ENCODE measurements around the gene PACSIN3.
"Not testable (repeated sequence)": the region's sequence is repeated elsewhere in the genome, so short reads cannot be mapped to it uniquely, and the experiment has no call there.

Gene PACSIN3

DNA sequence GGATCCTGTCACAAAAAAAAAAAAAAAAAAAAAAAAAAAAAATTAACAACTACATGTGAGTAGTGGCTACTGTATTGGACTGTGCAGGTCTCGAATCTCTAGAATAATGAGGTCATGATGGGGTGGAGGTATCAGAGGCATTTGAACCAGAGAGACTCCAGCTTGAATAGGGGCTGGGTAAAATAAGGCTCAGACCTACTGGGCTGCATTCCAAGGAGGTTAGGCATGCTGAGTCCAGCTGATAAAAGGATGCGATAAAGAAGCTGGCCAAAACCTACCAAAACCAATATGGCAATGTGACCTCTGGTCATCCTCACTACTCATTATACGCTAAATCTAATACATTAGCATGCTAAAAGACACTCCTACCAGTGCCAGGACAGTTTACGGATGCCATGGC lies 5.9 kb upstream of the PACSIN3 start:
- peak; percentile 22 for DNase-seq (ENCODE audit: low spot score)

DNA sequence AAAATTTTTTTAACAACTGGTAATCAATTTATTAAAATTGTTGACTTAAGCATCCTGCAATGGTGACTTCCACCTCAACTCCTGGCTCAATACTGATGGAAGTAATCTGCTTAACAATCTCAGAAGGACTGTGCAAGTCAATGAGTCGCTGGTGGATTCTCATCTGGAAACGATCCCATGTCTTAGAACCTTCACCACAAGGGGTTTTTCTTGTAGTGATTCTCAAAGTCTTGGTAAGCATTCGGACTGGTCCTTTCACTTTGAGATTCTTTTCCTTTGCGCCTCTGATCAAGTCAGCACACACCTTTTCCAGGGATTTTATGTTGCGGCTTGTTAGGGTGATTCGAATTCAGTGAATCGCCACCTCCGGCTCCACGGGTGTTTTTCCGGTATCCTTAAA lies 4.9 kb upstream of the PACSIN3 start:
- not testable (repeated sequence) for DNase-seq (ENCODE audit: low spot score)

DNA sequence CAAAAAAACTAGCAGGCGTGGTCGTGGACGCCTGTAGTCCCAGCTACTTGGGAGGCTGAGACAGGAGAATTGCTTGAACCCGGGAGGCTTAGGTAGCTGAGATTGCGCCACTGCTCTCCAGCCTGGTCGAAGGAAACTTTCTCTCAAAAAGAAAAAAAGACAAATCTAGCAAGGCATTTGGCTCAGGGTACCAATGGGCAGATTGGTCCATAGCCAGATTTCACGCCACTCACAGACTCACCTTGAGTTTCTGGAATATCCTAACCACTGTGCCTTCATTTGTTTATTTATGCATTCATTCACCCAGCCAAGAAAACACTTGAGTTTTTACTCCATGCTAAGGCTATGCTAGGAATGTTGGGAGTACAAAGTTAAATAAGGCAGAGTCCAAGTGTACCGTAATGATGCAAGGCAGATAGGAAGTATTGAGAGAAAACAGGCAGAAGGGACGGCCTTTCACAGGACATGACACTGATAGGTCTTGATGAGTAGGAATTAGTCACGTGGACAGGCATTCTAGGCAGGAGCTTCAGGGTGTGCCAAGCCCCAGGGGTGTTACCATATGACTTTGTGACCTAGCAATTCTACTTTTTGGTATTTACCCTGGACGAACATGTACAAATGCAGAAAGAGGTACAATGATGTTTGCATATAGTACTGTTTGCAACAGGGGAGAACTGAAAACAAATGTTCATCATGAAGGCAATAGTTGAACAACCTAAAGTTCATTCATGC lies 3.0 kb upstream of the PACSIN3 start:
- DNase-seq (ENCODE audit: low spot score): peak; percentile 85

DNA sequence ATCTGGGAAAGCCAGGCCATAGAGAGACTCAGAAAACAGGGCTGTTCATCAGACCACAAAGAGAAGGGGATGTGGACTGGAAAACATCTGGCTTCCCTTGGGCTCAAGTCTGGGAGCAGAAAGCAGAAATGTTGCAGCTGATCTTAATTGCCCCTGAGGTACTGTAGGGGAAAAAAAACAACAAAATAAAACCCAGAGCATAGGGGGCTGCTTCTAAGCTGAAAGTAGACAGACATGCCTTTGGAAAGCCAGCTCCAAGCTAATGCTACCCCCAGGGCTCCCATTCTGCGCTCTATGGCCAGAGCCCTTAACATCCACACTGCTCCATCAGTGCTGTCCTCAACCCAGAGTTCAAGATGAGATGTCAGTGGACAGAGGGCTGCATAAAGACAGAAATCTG lies 2.0 kb upstream of the PACSIN3 start:
- DNase-seq (ENCODE audit: low spot score): no peak

DNA sequence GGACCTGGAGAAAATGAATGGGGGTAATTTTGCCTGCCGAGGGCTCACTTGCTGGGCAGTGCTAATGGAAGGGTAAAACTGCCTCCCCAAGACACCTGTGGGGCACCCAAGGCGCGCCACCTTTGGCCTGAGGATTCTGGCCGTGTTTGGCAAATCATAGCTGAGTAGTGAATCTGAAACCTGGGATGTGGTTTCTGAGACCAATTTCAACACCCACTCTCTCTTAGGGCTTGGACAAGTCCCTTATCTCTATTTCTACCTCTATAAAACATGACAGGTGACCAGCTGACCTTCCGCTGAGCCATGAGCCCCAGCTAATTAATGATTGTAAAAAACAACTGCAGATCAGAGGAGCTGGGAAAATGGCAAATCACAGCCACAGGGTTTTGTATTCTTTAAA lies 1.5 kb upstream of the PACSIN3 start:
- no peak for DNase-seq (ENCODE audit: low spot score)

DNA sequence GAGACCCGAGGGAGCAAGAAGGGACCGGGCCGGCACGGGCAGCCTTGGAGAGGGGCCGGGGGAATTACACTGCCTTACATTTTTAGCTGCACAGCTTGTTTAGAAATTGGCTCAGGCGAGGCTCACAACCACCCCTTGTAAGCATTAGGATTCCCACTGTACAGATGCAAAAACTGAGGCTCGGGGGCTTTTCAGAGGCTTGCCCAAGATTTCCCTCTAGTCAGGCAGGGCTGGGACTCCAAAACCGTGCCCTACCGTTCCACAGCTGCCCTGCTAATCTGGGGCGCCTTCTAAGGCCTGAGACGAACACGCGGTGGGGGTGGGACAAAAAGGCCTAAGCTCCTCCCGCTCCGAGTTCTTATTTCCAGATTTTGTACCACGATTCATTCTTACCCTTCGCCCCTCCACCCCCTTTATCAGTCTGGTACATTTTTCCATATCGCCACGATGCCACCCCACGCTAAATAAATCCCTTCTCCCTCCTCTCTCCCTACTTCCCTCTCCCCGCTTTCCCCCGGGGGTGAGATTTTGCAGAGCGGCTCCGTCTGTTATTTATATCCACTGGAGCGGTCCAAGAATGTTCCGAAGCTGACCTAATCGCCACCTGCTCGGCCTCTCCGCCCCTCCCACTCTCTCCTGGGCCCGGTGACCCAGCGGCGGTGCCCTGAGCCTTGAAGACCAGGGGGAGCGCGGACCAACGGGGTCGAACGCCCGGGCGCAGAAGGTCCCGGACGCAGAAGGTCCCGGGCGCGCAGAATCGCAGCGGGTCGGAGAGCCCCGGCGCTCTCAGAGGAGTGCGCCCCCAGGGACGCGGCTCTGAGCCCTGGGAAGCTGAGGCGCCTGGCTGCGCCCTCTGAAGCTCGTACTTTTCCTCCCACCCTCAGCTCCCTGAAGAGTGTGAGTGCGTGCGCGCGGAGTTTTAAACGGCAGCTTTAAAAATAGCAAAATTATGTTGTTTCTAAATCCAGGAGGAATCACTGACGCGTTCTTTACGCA lies 764 bp upstream of the PACSIN3 start:
- peak; percentile 23 for DNase-seq (ENCODE audit: low spot score)

DNA sequence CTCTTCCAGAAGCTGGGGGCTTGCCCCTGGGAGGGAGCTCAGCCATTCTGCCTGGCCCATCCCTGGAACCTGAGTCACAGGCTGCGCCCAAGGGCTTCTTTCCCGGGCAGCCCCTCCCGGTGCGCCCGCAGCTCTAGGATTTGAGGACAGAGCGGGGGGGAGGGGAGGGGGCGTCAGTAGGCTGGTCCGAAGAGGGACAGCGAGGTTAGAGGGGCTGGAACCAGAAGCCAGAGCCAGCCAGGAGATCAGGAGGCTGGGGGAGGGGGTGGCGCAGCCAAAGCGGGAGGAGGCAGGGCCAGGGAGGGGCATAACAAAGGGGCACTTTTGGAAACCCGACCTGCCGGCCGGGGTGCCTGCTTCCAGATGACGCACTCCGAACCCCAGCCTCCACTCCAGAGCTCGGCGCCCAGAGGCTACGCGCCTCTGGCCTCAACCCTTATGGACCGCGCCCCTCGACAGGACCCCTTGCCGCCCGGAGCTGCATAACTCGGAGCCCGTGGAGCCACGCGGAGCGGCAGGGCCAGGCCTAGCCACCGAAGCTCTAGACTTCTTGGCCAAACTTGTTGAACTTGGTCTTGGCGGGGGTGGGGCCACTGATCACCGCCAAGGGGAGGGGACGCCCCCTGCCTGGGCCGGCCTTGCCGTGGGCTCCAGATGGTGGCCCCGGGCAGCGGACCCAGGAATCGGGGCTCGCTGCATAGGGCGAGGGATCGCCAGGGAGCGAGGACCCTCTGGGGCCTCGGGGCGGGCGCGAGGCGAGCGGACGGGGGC lies 744 bp downstream of the PACSIN3 start:
- peak; percentile 50 for DNase-seq (ENCODE audit: low spot score)

DNA sequence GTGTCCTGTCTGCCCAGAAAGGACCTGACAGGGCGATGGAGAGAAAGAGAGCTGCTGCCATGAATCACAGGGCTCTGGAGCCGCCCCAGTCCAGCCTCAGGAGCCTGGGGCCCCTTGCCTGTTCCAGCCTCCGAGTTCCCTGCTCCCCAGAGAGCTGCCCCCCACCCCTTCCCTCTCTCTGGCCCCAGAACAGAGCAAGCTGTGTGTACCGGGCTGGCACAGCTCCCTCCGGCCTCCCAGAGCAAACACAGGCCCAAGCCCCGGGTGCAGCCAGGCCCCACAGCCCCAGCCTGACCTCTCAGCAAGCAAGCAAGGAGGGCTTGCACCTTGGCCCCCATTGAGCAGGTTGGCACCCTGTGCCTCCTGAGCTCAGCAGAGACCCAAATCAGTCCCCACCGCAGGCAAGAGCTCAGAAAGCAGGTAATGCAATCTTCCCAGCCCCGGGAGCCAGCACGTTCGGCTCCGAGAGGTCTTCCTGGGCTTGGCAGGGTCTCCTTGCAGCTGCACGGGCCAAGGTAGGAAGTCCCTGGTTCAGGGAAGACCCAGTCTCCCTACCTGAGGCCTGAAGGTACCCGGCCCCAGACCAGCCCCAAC lies 1.4 kb downstream of the PACSIN3 start:
- DNase-seq (ENCODE audit: low spot score): no peak

DNA sequence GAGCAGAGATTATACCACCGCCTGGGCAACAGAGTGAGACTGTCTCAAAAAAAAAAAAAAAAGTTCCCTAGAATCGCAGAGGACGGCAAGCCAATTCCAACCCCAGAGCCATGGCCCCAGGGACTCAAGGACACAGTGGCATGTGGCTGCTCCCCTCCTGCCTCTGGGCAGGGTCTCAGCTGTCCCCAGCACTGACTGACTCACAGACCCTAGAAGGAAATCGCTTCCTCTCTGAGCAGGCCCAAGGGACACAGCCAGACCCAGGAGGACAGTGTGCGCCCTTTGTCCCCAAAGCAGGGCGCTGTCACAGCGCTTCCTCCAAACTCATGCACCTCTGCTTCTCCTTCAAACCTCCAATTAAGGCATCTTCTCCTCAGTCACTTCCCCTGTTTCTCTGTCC lies 2.3 kb downstream of the PACSIN3 start:
- DNase-seq (ENCODE audit: low spot score): no peak

DNA sequence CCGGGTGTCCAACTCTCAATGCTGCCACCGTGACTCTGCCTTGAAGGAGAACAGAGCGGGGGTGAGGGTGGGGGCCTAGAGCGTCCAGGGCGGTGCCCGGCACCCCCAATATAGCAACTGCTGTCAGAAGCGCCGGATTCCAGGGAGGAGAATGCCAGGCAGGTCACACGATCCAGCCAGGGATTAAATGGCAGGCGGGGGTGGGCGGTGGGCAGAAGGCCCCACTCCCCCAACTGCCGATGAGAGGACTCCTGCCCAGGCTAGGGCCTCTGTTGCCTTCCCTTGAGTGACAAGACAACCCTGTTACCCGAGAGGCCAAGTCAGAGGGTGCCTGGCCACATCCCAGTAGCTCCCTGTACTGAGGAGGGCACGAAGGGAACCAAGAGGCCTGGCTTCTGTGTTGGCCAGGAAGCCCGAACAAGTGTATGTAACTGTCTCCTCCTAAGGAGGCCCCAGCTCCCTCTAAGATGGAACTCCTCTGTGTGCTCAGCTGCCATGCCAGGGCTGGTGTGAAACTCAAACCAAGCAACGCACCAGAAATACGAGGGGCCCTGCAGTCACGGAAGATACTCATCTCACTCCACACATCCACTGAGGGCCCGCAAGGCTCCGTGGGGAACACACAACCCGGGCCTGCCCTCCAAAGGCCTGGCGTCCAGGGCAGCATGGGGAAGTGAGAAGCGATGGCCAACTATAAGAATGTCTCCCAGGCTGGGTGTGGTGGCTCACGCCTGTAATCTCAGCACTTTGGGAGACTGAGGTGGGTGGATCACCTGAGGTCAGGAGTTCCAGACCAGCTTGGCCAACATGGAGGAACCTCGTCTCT lies 3.0 kb downstream of the PACSIN3 start:
- no peak for DNase-seq (ENCODE audit: low spot score)

DNA sequence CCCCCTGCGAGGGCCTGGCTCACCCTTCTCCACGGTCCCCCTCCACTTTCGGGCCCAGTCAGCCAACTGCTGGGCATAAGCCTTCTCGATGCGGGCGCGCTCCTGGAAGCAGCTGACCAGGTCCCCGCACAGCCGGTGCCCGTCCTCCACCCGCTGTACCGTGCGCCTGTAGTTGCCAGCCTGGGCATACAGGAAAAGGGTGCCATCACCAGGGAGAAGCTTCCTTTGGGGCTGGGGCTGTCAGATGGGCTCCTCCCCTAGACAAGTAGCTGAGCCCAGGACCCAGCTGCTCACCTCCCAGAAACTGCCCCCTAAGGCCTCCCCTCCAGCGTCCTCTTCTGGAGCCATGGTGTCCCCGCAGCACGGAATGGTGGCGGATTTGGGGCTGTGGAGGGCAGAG lies 3.9 kb downstream of the PACSIN3 start:
- DNase-seq (ENCODE audit: low spot score): no peak

DNA sequence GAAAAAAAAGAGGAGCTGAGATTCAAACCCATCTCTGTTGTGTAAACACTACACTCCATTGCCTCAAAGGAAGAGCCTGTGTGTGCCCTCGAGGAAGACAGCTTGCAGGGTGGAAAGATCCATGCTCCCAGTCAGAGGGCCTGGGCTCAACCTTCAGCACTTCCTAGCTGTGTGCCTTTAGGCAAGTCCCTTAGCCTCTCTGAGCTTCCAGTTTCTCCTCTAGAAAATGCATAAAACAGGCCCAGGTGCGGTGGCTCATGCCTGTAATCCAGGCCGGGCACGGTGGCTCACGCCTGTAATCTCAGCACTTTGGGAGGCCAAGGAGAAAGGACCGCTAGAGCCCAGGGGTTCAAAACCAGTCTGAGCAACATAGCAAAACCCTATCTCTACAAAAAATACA lies 5.0 kb downstream of the PACSIN3 start:
- DNase-seq (ENCODE audit: low spot score): no peak

DNA sequence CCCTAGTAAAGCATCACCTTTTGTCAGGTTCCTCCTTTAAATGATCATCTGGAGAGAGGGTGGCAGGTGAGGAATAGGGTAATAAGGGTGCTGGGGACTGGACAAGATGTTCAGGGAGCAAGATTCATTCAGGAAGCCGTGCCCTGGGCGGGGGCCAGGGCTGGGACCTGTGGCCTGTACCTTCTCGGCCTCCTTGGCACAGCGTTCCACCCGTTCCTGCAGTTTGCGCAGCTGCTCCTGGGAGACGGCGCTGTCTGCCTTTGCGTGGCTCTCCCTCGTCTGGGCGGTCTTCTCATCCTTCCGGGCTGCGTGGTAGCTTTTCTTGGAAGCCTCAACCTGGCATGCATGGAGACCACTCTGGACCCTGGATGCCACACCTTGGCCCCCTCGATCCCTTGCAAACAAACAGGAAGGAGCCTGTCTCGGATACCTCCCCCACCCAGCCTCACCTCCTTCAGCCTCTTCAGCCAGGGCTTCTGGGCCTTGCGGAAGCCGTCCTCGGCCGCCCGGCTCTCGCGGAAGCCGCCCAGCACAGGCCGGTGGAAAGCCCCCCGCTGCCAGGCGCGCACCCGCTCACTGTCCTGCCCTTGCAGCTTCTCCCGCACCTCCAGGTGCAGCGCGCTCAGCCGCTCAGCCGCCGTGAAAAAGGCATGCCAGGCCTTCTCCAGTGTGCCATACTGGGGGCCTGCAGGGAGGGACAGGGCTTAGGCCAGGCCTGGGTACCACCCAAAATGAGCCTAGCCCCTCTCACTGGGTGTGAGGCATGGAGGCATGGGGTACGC lies 6.0 kb downstream of the PACSIN3 start:
- no peak for DNase-seq (ENCODE audit: low spot score)

DNA sequence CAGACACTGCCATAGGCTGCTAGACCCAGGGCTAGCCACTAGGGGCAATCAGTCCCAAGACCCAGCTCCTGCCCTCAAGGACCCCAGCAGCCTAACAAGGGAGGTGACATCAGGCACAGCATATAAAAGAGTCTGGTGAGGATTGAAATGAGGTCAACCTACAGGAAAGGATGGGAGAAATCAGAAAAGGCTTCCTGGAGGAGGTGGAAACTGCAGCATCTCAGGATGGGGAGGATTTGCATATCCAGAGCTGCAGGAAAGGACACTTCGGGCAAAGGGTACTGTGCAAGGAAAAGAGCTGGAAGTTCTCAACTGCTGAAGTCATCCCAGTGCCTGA lies 6.6 kb downstream of the PACSIN3 start:
- DNase-seq (ENCODE audit: low spot score): peak; percentile 54

DNA sequence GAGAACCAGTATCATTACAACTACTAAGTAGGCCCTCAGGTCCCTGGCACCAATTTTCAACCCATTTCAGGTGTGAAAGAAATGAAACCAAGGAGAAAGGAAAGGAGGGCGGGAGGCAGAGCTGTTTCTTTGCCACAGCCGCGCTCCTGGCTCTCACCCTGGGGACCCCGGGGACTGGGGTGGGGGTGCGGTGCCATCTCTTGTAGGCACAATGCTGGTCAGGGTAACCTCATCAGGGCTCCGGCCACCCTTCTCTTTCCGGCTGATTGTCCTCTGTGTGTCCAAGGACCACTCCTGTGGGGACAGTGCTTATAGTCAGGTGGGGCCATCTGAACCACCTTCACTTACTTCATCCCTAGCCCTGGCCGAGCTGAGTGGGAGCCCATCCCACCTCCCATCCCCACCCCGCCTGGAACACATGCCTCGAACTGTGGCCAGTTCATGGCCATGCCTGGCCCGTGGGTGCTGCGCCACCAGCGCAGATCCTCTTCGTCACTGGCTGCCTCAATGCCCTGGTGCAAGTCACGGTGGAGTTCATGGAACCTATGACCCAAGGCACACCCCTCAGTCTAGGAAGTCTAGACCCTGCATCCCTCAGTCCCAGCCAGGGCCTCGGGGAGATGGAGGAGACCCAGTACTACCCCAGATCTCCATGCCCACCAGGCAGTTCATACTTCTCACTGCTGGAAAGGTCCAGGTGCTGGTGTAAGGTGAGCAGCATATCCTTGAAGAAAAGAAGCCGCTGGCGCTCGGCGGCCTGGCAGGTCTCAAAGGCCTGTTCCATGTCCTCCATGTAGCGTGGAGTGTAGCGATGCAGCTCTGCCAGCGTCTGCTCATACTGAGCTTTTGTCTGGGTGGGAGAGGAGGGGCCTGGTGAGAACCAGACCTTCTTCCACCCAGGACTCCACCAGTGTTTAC lies 7.2 kb downstream of the PACSIN3 start:
- DNase-seq (ENCODE audit: low spot score): no peak

DNA sequence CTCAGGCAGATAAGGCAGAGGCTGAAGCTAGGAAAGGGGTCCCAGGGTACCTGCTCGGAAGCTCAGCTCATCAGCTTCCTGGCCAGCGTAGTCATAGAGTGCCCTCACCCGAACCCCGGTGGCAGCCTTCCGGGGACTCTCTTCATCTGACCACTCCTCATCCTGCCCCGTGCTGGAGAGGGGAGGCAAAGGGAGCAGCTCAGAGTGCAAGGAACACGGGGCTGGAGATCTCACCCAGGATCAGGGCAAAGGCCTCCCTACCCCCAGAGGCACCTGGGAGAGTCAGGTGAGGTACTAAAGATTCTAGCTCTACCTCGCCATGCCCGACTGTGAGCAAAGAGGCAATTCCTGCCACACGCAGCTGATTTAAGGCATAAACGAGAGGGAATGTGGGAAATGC lies 7.9 kb downstream of the PACSIN3 start:
- DNase-seq (ENCODE audit: low spot score): no peak

DNA sequence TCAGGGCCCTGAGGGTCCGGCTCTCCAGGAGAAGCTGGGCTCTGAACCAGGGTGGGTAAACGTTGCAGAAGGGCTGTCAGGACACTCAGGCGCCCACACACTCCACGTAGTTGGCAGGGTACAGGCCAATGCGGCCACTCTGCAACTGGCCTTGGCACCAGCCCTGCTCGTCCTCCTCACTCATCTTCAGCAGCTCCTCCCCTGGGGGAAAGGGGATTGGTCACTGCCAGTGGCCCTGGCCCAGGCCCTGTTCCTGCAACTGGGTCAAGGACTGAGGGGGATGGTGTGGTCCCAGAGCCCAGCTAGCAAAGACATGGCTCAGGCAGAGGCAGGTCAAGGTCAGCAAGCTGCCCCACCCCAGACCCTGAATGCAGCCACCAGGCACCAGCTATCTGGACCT lies 8.4 kb downstream of the PACSIN3 start:
- no peak for DNase-seq (ENCODE audit: low spot score)

DNA sequence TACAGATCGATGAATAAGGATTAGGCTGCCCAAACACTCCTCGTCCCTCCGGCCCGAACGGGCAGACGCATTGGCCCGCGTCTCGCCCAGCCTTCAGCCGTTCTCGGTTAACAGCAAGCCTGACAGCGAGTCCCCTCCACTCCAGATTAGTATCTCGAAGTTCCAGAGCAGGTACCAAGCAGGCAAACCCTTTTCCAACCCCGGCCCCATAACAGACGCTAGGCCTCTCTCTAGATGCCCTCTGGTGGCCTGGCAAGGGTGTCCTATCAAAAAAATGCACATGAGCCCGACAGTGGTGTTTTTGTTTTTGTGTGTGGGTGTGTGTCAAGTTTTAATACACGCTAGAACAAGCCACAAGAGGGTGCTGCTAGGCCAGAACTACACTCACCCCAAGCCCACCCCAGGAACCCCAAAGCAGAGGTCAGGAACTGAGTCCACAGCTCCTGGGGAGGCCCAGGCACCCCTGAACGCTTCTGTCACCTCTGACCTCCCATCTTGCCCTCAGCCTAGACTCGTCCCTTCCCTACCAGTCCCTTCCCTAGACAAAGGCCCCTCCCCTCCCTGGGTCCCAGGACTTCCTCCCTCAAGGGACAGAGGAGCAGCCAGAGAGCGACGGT lies 8.9 kb downstream of the PACSIN3 start:
- peak; percentile 81 for DNase-seq (ENCODE audit: low spot score)

Data from kidney tubule cell (primary cell).